Stimulated activated CD8-positive, alpha-beta memory T cell treated with anti-CD3 and anti-CD28 coated beads, Interleukin-7, amount 100 ng/mL, for 4 hours (primary cell): ENCODE results near the gene HEPN1.

ENCODE experiments used
- DNase-seq, 2 donors: peaks; one replicate each; pipeline ENCODE4 v3.0.0-alpha.2; 2020; ENCODE audit warnings: low read depth in 2 of 2

Gene HEPN1

DNA sequence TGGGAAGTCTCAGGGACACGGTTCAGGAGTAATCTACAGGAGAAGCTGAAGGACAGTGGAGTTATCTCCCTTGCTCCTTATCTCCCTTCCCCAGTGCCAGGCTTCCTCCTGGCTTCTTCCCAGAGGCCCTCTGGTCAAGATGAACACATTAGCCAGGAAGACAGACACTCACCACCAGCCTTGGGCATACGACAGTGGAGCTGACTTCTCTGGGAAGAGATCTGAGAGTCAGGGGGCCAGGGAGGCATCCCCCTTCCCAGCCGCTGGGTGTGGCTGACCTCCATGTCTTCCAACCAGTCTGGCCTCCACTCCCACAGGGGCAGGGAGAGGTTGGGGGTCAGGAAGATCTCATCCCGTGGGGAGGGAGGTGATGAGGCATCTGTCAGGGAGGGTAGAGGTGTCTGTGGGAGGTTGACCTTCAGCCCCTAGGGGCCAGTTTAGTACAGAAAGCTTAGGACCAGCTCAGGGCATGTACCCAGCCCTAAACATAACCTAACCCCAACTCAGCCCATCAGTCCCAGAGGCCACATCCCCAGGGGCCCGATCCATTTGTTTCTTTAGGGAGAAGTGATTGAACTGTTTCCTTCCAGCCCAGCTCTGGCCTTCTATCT is 34.1 kb upstream of the HEPN1 start:
- DNase-seq = no peak

- no peak for DNase-seq
Observed at GRCh38 chr11:124886476-124886875, 32.6 kb upstream of the HEPN1 start.

DNA sequence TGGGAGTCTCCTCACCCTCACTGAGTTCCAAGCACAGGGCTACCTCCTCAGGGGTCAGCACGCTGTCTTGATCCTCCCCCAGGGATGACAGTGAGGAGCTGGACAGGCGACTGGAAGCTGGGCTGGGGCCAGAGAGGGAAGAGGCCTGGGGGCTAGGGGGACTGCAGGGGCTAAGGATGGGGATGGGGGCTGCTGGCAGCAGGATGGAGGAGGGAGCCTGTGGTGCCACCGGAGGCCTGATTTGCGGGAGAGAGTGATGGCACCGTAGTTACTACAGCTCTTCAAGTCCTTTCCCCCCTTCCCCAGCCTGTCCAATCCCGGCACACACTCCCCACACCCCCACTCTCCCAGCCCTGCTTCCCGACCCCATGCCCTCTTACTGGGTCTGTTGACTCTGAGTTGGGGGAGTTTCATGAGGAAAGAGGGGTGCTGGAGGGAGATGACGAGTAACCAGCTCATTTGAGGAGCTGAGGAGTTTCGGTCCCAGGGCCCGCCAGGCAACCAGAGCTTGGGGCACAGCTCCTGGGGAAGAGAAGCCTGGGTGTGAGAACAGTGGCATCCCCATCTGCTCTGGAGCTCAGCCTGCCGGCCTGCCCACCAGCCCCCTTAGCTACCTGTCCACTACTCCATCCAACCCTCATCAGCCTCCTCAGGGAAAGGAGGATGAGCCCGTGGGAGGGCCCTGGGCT is 31.9 kb upstream of the HEPN1 start:
- no peak for DNase-seq

GRCh38 chr11:124887667-124888013 is 31.4 kb upstream of the HEPN1 start:
- DNase-seq = no peak

- no peak for DNase-seq
Observed at GRCh38 chr11:124889191-124890091, 29.6 kb upstream of the HEPN1 start.

GRCh38 chr11:124890151-124890550 is 28.9 kb upstream of the HEPN1 start:
- no peak for DNase-seq

DNA sequence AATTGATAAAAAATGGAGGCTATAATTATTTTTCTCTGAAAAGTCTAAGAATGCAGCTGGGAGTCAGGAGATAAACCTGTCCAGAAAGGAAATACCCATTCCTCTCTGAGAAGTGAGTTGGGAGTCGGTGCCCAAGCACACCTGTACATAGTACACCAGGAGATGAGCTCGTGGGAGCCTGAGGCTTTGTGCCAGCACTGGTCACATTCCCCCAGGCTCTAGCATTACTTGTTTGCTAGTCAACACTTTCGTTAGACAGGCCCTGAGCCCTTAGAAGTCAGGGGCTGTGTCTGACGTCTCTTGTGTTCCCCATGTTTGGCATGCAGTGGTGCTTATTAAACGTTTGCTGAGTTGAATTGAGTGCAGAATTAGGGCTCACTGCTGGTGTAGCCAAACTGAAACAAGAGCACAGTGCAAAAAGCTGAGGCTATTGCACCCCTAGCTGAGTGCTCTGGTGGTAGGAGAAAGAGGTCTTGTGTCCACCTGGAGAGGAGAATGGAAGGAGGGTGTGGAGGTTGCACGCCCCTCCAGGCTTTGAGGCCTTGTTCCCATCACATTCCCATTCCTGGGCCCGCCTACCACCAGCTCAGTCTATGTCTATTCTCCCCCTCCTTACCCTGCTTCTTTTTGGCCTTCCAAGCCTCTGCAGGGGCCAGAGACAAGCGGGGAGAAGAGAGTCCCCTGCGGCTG is 28.2 kb upstream of the HEPN1 start:
- no peak for DNase-seq

DNA sequence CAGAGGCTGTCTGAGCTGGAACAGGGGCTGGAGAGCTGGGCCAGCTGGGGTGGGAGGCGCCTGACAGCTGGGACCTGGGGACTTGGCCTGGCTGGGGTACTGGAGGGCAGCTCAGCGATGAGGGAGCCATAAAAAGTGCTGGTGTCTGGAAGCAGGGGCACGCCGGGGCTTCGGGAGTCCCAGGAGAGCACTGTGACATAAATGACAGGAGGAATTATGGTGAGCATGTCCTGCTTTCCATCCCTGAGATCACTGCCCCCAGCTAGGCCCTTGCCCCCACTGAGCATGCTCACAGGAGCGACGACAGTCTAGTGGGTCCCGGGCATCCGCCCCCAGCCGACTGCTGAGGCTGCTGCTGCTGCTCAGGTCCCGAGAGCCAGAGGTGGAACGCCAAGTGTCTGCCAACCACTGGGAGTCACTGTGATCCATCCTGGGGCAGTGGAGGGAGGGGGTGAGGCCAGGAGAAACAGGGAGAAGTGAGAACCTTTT is 27.6 kb upstream of the HEPN1 start:
- no peak for DNase-seq

DNA sequence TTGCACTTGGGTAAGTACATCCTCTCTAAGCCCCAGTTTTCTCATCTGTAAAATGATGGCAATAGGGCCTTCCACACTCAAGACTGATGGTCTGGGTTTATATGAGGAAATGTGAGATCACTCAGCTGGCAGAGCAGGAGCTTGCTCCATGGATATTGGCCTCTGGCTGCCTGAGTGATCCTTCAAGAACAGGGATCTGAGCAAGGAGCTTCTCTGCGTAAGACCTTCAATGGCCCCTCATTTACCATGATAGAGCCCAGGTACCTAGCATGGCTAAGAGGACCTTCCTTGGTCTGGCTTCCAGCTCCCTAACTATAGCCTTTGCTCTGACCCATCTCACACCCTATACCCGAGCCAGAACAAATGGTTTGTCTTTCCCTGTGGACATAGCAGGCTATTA is 26.9 kb upstream of the HEPN1 start:
- DNase-seq = no peak

- no peak for DNase-seq
Observed at GRCh38 chr11:124892750-124893454, 26.1 kb upstream of the HEPN1 start.

DNA sequence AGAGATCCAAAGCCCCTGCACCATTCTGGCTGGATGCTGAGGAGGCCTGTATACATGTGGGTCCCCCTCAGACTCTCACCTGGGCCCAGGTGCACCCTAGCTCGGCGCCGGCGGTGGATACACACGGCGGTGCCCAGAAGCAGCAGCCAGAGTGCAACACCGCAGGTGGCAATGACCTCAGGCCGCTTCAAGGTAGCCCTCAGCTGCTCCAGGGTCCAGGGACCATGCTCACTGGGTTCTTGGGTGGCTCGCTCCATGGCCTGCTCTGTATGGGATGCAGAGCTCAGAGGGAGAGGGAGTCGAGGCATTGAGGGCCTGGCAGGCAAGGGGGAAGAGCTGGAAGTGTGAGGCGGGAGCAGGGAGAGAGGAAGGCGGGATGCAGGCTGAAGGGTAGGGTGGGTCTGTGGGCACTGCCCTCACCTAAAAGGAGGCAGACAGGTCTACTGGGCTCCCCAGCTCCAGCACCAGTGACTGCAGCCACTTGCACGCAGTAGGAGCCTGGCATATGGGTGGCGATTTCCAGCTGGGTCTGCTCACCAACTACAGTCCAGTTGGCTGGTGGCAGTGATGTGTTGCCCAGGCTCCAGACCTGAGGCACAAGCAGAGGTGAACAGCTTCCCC is 25.2 kb upstream of the HEPN1 start:
- no peak for DNase-seq

- DNase-seq = no peak
Observed at GRCh38 chr11:124894606-124895430, 24.2 kb upstream of the HEPN1 start.

DNA sequence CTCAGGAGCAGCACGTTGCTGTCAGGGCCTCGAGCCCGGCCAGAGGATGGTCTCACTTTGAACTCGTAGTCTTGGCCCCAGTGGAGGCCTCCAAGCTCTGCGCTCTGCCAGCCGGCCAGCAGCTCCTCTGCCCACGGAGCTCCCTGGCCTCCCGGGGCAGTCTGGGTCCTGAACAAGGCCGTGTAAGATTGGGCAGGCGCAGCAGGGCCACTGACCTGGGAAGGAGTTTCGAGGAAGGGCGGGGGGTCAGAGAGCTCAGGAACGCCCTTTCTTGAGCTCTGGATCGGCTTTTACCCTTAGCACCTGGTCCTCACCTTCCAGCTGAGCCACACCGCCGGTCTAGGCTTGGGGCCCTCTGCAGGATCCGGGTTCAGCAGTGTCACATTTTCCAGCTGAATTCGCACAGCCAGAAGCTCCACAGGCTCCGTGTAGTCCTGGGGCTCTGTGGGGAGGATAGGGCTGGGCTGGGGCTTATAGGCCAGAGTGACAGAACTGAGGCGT is 23.5 kb upstream of the HEPN1 start:
- no peak for DNase-seq

GRCh38 chr11:124896071-124896750 is 22.8 kb upstream of the HEPN1 start:
- no peak for DNase-seq

GRCh38 chr11:124896821-124897391 is 22.1 kb upstream of the HEPN1 start:
- DNase-seq = no peak

GRCh38 chr11:124897674-124898262 is 21.3 kb upstream of the HEPN1 start, which contains the start of gene ROBO4:
Gene ROBO4, minus strand, starts transcription at chr11:124897865. Its CDS starts 70 bp downstream, at chr11:124897795.
- no peak for DNase-seq

GRCh38 chr11:124898263-124898680 is 20.8 kb upstream of the HEPN1 start:
- DNase-seq = no peak

DNA sequence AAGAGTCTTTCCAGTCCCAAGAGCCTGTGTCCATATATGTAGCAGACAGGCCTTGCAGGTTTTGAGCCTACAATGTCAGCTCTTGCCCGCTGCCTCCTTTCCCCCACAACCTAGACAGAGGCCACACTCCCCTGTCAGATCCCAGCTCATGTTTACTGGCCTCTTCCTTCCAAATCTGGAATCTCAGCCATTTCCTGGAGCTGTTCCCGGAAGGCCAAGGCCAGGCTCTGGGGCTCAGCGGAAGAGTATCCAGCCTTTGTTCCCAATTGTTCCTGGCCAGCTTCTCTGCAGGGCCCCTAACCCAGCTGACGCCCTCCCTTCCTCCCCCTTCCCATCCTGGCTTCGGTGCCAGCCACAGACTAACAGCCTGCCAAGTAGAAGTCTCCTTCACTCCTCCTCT is 20.3 kb upstream of the HEPN1 start:
- DNase-seq = no peak
